Smooth muscle cell (in vitro differentiated cells): ENCODE results near the gene STK17B. TPM values are rescaled to one million over a fixed set of nuclear protein-coding genes. Genes with fewer than 3 reads are reported as not detected.

Experiments used
- DNase-seq: peaks from one replicate; lab custom pipeline; 2025; ENCODE audit not compliant: unreplicated experiment; lab: John Stamatoyannopoulos, UW
- H2AFZ ChIP-seq: fragments of 200-600 bp; sonication (generic); 2 replicates; pipeline ENCODE4 v1.6.0; 2016; ENCODE audit warnings: antibody characterized with exemption, low read depth, mild to moderate bottlenecking
- H3F3A ChIP-seq: fragments of 200-600 bp; sonication (generic); 2 replicates; pipeline ENCODE4 v1.6.0; 2017; ENCODE audit warnings: antibody characterized with exemption, low read depth
- H3K27ac ChIP-seq: fragments of 200-600 bp; sonication (generic); 2 replicates; pipeline ENCODE4 v1.5.1; 2016; ENCODE audit warnings: low read depth, mild to moderate bottlenecking
- H3K27me3 ChIP-seq: fragments of 200-600 bp; sonication (generic); 2 replicates; pipeline ENCODE4 v1.6.1; 2016; ENCODE audit warnings: low read depth, mild to moderate bottlenecking
- H3K36me3 ChIP-seq: fragments of 200-600 bp; sonication (generic); 2 replicates; pipeline ENCODE4 v1.5.1; 2016; ENCODE audit warnings: low read depth
- H3K4me1 ChIP-seq: fragments of 200-600 bp; sonication (generic); 2 replicates; pipeline ENCODE4 v1.5.1; 2016; ENCODE audit warnings: low read depth
- H3K4me2 ChIP-seq: fragments of 200-600 bp; sonication (generic); 2 replicates; pipeline ENCODE4 v1.6.0; 2016; ENCODE audit warnings: mild to moderate bottlenecking
- H3K4me3 ChIP-seq: fragments of 200-600 bp; sonication (generic); 2 replicates; pipeline ENCODE4 v1.5.1; 2016; ENCODE audit warnings: mild to moderate bottlenecking
- H3K79me2 ChIP-seq: fragments of 200-600 bp; sonication (generic); 2 replicates; pipeline ENCODE4 v1.6.0; 2016; ENCODE audit warnings: low read depth, mild to moderate bottlenecking
- H3K9ac ChIP-seq: fragments of 200-600 bp; sonication (generic); 2 replicates; pipeline ENCODE4 v1.6.0; 2016; ENCODE audit warnings: low read depth
- H3K9me3 ChIP-seq: fragments of 200-600 bp; sonication (generic); replicated peaks from 2 replicates; pipeline ENCODE4 v1.5.1; 2016; ENCODE audit warnings: low read depth
- H4K20me1 ChIP-seq: fragments of 200-600 bp; sonication (generic); 2 replicates; pipeline ENCODE4 v1.6.0; 2016; ENCODE audit warnings: low read depth
- WGBS: methylation state at CpG from one replicate; pipeline ENCODE4 v1.1.7; 2016; ENCODE audit warnings: low lambda C conversion rate; 5-methylcytosine and 5-hydroxymethylcytosine counted together
- polyA plus RNA-seq: library from polyadenylated mRNA; unstranded; fragments of >200 nt; fragmentation: Nextera tagmentation; extraction: Ambion mirVana; gene quantifications from 2 replicates; pipeline ENCODE4 v1.2.1, GENCODE V29; 2016
- total RNA-seq: library from RNA; depleted of rRNA; stranded (reverse); fragments of >200 nt; gene quantifications from 2 replicates; pipeline ENCODE4 v1.2.3, GENCODE V29; 2014
- TF ChIP-seq, protein P1 (sequence below): fragments of 200-600 bp; sonication (generic); IDR thresholded peaks from 2 replicates; pipeline ENCODE4 v1.5.1; 2017; ENCODE audit warnings: borderline replicate concordance, mild to moderate bottlenecking, antibody characterized with exemption; ENCODE audit not compliant: insufficient read depth, poor library complexity, severe bottlenecking

Gene STK17B
- total and polyA plus RNA-seq, 2 experiments from 2014 or later, result 33.5 to 165 TPM

DNA sequence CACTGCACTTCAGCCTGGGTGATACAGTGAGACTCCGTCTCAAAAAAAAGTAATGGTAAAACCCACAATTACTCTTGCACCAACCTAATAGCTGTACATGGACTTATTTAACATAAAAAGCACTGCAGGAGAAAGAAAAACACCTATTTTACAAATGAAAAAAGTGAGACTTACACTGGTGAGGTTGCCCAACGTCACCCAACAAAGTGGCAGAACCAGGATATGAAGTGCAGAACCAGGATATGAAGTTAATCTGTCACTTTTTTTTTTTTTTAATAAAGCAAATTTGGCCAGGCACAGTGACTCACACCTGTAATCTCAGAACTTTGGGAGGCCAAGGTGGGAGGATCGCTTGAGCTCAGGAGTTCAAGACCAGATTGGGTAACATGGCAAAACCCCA is 13.5 kb upstream of the STK17B start:
- Histone ChIP-seq H3K9ac (no peak overlapping the region), H3K27ac (no peak overlapping the region), H3K4me2 (no peak overlapping the region), H3K4me3 (no peak overlapping the region), H4K20me1 (no peaks in the 10 kb centered on the region), H3K4me1 (no peaks in the 10 kb centered on the region), H3K27me3 (no peaks in the 10 kb centered on the region), H2AFZ (no peak overlapping the region), H3K79me2 (no peaks in the 10 kb centered on the region), H3K36me3 (no peaks in the 10 kb centered on the region), H3K9me3 (no peaks in the 10 kb centered on the region), H3F3A (no peaks in the 10 kb centered on the region)
- WGBS, result 89% methylated on average over 3 of the region's 3 CpGs
- no peak for DNase-seq
- TF ChIP-seq, protein P1, sequence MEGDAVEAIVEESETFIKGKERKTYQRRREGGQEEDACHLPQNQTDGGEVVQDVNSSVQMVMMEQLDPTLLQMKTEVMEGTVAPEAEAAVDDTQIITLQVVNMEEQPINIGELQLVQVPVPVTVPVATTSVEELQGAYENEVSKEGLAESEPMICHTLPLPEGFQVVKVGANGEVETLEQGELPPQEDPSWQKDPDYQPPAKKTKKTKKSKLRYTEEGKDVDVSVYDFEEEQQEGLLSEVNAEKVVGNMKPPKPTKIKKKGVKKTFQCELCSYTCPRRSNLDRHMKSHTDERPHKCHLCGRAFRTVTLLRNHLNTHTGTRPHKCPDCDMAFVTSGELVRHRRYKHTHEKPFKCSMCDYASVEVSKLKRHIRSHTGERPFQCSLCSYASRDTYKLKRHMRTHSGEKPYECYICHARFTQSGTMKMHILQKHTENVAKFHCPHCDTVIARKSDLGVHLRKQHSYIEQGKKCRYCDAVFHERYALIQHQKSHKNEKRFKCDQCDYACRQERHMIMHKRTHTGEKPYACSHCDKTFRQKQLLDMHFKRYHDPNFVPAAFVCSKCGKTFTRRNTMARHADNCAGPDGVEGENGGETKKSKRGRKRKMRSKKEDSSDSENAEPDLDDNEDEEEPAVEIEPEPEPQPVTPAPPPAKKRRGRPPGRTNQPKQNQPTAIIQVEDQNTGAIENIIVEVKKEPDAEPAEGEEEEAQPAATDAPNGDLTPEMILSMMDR, result no peak

DNA sequence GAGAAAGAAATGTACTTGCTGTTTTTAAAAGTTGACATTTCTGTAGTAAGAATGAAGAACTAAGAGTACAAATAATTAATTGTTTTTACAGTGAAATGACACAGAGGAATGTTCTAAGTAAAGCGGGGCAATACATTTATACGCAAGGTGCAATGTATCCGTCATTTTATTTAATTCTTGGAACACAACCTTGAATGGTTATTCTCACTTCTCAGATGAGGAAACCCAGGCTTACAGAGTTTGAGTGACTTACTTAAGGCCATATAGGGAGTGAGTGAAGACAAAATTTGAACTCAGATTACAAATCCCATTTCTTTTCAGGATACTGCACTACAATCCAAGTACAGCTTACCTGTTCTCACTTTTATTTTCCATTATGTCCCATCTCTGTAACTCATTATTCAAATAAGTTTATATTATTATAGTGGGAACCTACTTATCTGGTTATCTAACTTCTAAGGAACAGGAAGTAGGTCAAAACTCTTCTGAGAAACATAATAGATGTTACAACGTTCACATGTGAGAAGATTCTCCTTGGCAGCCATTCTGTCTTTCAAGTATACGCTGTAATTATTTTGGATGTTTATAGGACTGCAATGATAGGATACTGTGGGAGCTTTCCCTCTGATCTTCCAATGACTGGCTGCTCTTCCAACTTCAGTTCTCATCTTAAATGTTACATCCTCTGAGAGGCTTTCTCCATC is 12.3 kb upstream of the STK17B start:
- no peaks in the 10 kb centered on the region for H3K4me1 ChIP-seq
- H3K4me2 ChIP-seq, result no peak overlapping the region
- H3K9me3 ChIP-seq, result no peaks in the 10 kb centered on the region
- H3K27ac ChIP-seq, result no peak overlapping the region
- no peak overlapping the region for H3K9ac ChIP-seq
- no peak for DNase-seq
- H3K79me2 ChIP-seq, result no peaks in the 10 kb centered on the region
- WGBS, result 93% methylated on average over 5 of the region's 5 CpGs
- no peaks in the 10 kb centered on the region for H3K36me3 ChIP-seq
- no peak overlapping the region for H3K4me3 ChIP-seq
- no peaks in the 10 kb centered on the region for H3K27me3 ChIP-seq
- no peaks in the 10 kb centered on the region for H3F3A ChIP-seq
- H2AFZ ChIP-seq, result no peak overlapping the region
- TF ChIP-seq, protein P1, result no peak
- no peaks in the 10 kb centered on the region for H4K20me1 ChIP-seq

DNA sequence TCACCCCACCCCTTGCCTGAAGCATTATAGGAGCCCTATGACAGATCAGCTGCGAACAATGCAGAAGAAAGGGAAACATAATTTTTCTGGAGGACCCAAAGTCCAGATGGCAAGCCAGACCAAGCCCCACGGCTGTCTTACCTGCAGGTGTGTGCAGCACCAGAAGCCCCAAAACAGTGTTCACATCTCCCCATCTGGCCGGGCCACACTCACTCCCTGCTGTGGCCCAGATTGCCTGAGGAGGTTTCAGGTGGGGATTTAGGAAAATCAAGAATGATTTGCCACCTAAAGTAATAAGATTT is 11.7 kb upstream of the STK17B start:
- DNase-seq, result no peak
- Histone ChIP-seq H3K27ac (no peak overlapping the region), H3K4me2 (no peak overlapping the region), H3K4me3 (no peak overlapping the region), H3K79me2 (no peaks in the 10 kb centered on the region), H4K20me1 (no peaks in the 10 kb centered on the region), H2AFZ (no peak overlapping the region), H3K4me1 (no peaks in the 10 kb centered on the region), H3K36me3 (no peaks in the 10 kb centered on the region), H3K9ac (no peak overlapping the region), H3K27me3 (no peaks in the 10 kb centered on the region), H3F3A (no peaks in the 10 kb centered on the region), H3K9me3 (no peaks in the 10 kb centered on the region)
- TF ChIP-seq, protein P1, result no peak
- WGBS, result 89% methylated on average over 3 of the region's 3 CpGs
